Ishikawa (cell line): ENCODE data around the gene AQP7.

Experiments used
- CEBPB ChIP-seq: IDR thresholded peaks from 2 replicates; pipeline ENCODE4 v1.6.1; 2012
- CREB1 ChIP-seq: IDR thresholded peaks from 2 replicates; pipeline ENCODE4 v1.6.1; 2012; ENCODE audit warnings: low read depth
- EGR1 ChIP-seq: IDR thresholded peaks from 2 replicates; pipeline ENCODE4 v1.6.1; 2012
- EP300 ChIP-seq: IDR thresholded peaks from 2 replicates; pipeline ENCODE4 v1.6.1; 2012; ENCODE audit warnings: borderline replicate concordance
- FOXM1 ChIP-seq: IDR thresholded peaks from 2 replicates; pipeline ENCODE4 v1.6.1; 2012; ENCODE audit warnings: low read depth, borderline replicate concordance
- NFIC ChIP-seq: IDR thresholded peaks from 2 replicates; pipeline ENCODE4 v1.6.1; 2012
- RAD21 ChIP-seq: IDR thresholded peaks from 2 replicates; pipeline ENCODE4 v1.6.1; 2012; ENCODE audit warnings: low read depth
- REST ChIP-seq: IDR thresholded peaks from 2 replicates; pipeline ENCODE4 v1.6.1; 2012; ENCODE audit warnings: low read depth, mild to moderate bottlenecking
- TAF1 ChIP-seq: IDR thresholded peaks from 2 replicates; pipeline ENCODE4 v1.6.1; 2012; ENCODE audit warnings: low read depth, mild to moderate bottlenecking
- TCF12 ChIP-seq: IDR thresholded peaks from 2 replicates; pipeline ENCODE4 v1.6.1; 2012; ENCODE audit warnings: low read depth
- TEAD4 ChIP-seq: IDR thresholded peaks from 2 replicates; pipeline ENCODE4 v1.6.1; 2012
- YY1 ChIP-seq: IDR thresholded peaks from 2 replicates; pipeline ENCODE4 v1.6.1; 2012; ENCODE audit warnings: low read depth
- ZBTB7A ChIP-seq: IDR thresholded peaks from 2 replicates; pipeline ENCODE4 v1.6.1; 2012; ENCODE audit warnings: low read depth
- TF ChIP-seq, protein P1 (sequence below): IDR thresholded peaks from 2 replicates; pipeline ENCODE4 v1.6.1; 2012
- TF ChIP-seq, protein P2 (sequence below): IDR thresholded peaks from 2 replicates; pipeline ENCODE4 v1.6.1; 2012

AQP7 gene

GRCh38 chr9:33351547-33351946 is 50.8 kb downstream of the AQP7 start:
- TF ChIP-seq CREB1 (no peak), TEAD4 (no peak), EP300 (no peak), YY1 (no peak), TCF12 (no peak), EGR1 (no peak), NFIC (no peak), FOXM1 (no peak), REST (no peak), ZBTB7A (no peak), RAD21 (no peak), CEBPB (no peak), TAF1 (no peak)
- TF ChIP-seq, protein P1, sequence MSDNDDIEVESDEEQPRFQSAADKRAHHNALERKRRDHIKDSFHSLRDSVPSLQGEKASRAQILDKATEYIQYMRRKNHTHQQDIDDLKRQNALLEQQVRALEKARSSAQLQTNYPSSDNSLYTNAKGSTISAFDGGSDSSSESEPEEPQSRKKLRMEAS: no peak
- TF ChIP-seq, protein P2, sequence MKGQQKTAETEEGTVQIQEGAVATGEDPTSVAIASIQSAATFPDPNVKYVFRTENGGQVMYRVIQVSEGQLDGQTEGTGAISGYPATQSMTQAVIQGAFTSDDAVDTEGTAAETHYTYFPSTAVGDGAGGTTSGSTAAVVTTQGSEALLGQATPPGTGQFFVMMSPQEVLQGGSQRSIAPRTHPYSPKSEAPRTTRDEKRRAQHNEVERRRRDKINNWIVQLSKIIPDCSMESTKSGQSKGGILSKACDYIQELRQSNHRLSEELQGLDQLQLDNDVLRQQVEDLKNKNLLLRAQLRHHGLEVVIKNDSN: no peak

DNA sequence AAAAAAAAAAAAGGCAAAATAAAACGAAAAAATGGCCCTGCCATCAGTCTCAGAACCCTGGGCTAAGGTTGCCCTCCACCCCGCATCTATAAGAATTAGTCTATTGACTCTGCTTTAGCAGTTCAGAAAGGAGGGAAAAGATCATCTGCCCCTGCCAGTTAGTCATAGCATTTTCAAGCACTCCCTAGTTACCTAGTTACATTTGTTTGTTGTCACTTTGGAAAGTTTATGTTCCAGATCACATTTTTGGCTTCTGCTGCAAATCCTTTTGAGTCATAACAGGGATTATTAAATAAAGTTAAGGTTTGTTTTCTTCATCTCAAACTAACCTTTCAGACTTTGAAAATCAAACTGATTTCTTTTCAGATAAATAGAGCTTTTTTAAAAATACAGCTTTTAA is 52.1 kb downstream of the AQP7 start:
- no peak for TF ChIP-seq EP300
- no peak for TF ChIP-seq RAD21
- no peak for TF ChIP-seq TAF1
- TF ChIP-seq YY1: no peak
- TF ChIP-seq CREB1: no peak
- no peak for TF ChIP-seq FOXM1
- no peak for TF ChIP-seq CEBPB
- TF ChIP-seq NFIC: no peak
- TF ChIP-seq REST: no peak
- TF ChIP-seq, protein P2: no peak
- TF ChIP-seq TCF12: no peak
- no peak for TF ChIP-seq ZBTB7A
- no peak for TF ChIP-seq TEAD4
- TF ChIP-seq, protein P1: no peak
- TF ChIP-seq EGR1: no peak

GRCh38 chr9:33349743-33350142 is 52.6 kb downstream of the AQP7 start:
- no peak for TF ChIP-seq YY1
- no peak for TF ChIP-seq ZBTB7A
- TF ChIP-seq CREB1: no peak
- TF ChIP-seq, protein P1: no peak
- no peak for TF ChIP-seq FOXM1
- TF ChIP-seq, protein P2: no peak
- no peak for TF ChIP-seq EGR1
- no peak for TF ChIP-seq TAF1
- no peak for TF ChIP-seq EP300
- no peak for TF ChIP-seq CEBPB
- TF ChIP-seq NFIC: no peak
- no peak for TF ChIP-seq TEAD4
- TF ChIP-seq RAD21: no peak
- TF ChIP-seq REST: no peak
- no peak for TF ChIP-seq TCF12

- TF ChIP-seq REST (no peak), YY1 (no peak), RAD21 (no peak), TAF1 (no peak), EGR1 (no peak), ZBTB7A (no peak), EP300 (no peak), CEBPB (no peak), TCF12 (no peak), NFIC (no peak), CREB1 (no peak), FOXM1 (no peak), TEAD4 (no peak)
- TF ChIP-seq, protein P1: no peak
- TF ChIP-seq, protein P2: no peak
Observed at GRCh38 chr9:33348998-33349397, 53.4 kb downstream of the AQP7 start.
